Chondrocyte (in vitro differentiated cells): ENCODE measurements around the gene EPM2A. TPM values are rescaled to one million over a fixed set of nuclear protein-coding genes. Genes with fewer than 3 reads are reported as not detected.

Source experiments
- DNase-seq: peaks from one replicate; pipeline ENCODE4 v3.0.0; 2021; ENCODE audit warnings: mixed read lengths, low spot score
- H3K27ac Mint-ChIP-seq: one replicate; pipeline ENCODE4 v1.8.0; 2021; ENCODE audit warnings: mild to moderate bottlenecking, moderate library complexity, mixed read lengths; ENCODE audit not compliant: unreplicated experiment
- H3K27me3 Mint-ChIP-seq: 2 replicates; pipeline ENCODE4 v1.8.0; 2021; ENCODE audit warnings: low read depth, mixed read lengths
- H3K36me3 Mint-ChIP-seq: 2 replicates; pipeline ENCODE4 v1.8.0; 2021; ENCODE audit warnings: low read depth, mixed read lengths
- H3K4me1 Mint-ChIP-seq: 2 replicates; pipeline ENCODE4 v1.8.0; 2021; ENCODE audit warnings: low read depth, mild to moderate bottlenecking, mixed read lengths
- H3K4me3 Mint-ChIP-seq: one replicate; pipeline ENCODE4 v1.8.0; 2021; ENCODE audit warnings: mild to moderate bottlenecking, moderate library complexity, mixed read lengths; ENCODE audit not compliant: unreplicated experiment
- H3K9me3 Mint-ChIP-seq: 2 replicates; pipeline ENCODE4 v1.8.0; 2021; ENCODE audit warnings: low read depth, mixed read lengths
- CTCF ChIP-seq: fragments of 200-600 bp; sonication (generic); IDR thresholded peaks from 2 replicates; pipeline ENCODE4 v1.5.0; 2021; ENCODE audit warnings: antibody characterized with exemption, mild to moderate bottlenecking, moderate library complexity
- total RNA-seq: library from RNA; stranded (reverse); gene quantifications from 3 replicates; pipeline ENCODE4 v1.2.1, GENCODE V29; 2021

EPM2A gene
- total RNA-seq, 1 donor from 2014 or later = 7.8 TPM

GRCh38 chr6:145668844-145669243 lies 66.5 kb downstream of the EPM2A start:
- TF ChIP-seq CTCF = no peak
- Mint-ChIP-seq H3K9me3 (no peaks in the 10 kb centered on the region), H3K27ac (peak overlapping the region; percentile 74), H3K36me3 (no peaks in the 10 kb centered on the region), H3K4me3 (no peak overlapping the region), H3K4me1 (peaks cover 18% of the 10 kb centered on the region), H3K27me3 (no peaks in the 10 kb centered on the region)
- no peak for DNase-seq

GRCh38 chr6:145660676-145661075 lies 74.6 kb downstream of the EPM2A start:
- DNase-seq = no peak
- H3K4me1 Mint-ChIP-seq = peaks cover 7% of the 10 kb centered on the region
- no peaks in the 10 kb centered on the region for H3K27me3 Mint-ChIP-seq
- H3K9me3 Mint-ChIP-seq = peaks cover 5% of the 10 kb centered on the region
- H3K4me3 Mint-ChIP-seq = no peak overlapping the region
- H3K36me3 Mint-ChIP-seq = no peaks in the 10 kb centered on the region
- H3K27ac Mint-ChIP-seq = no peak overlapping the region
- no peak for TF ChIP-seq CTCF

- no peak overlapping the region for H3K4me3 Mint-ChIP-seq
- no peak overlapping the region for H3K27ac Mint-ChIP-seq
- no peak for DNase-seq
- no peaks in the 10 kb centered on the region for H3K9me3 Mint-ChIP-seq
- no peak for TF ChIP-seq CTCF
- no peaks in the 10 kb centered on the region for H3K36me3 Mint-ChIP-seq
- peaks cover 7% of the 10 kb centered on the region for H3K4me1 Mint-ChIP-seq
- H3K27me3 Mint-ChIP-seq = no peaks in the 10 kb centered on the region
Observed at GRCh38 chr6:145656128-145656527, 79.2 kb downstream of the EPM2A start.

- TF ChIP-seq CTCF = no peak
- no peak for DNase-seq
- Mint-ChIP-seq H3K4me3 (no peak overlapping the region), H3K27ac (no peak overlapping the region), H3K9me3 (no peaks in the 10 kb centered on the region), H3K4me1 (peaks cover 7% of the 10 kb centered on the region), H3K36me3 (no peaks in the 10 kb centered on the region), H3K27me3 (no peaks in the 10 kb centered on the region)
Observed at GRCh38 chr6:145652572-145652971, 82.7 kb downstream of the EPM2A start.

GRCh38 chr6:145651988-145652387 lies 83.3 kb downstream of the EPM2A start:
- DNase-seq = no peak
- H3K9me3 Mint-ChIP-seq = no peaks in the 10 kb centered on the region
- H3K27me3 Mint-ChIP-seq = no peaks in the 10 kb centered on the region
- H3K36me3 Mint-ChIP-seq = no peaks in the 10 kb centered on the region
- no peak overlapping the region for H3K4me3 Mint-ChIP-seq
- no peak overlapping the region for H3K27ac Mint-ChIP-seq
- TF ChIP-seq CTCF = no peak
- H3K4me1 Mint-ChIP-seq = peaks cover 7% of the 10 kb centered on the region
